NCI-H146 (cell line): Measurements from ENCODE around the gene DHCR24.

Experiments
- DNase-seq: peaks from one replicate; lab custom pipeline; 2025; lab: John Stamatoyannopoulos, UW

Gene DHCR24

GRCh38 chr1:54800899-54801759, 85.9 kb downstream of the DHCR24 start, which contains the start of gene TTC22:
Gene TTC22, minus strand, starts transcription at chr1:54801323. Its CDS starts 160 bp downstream, at chr1:54801163.
- DNase-seq, result peak; percentile 68

GRCh38 chr1:54800041-54800898, 86.7 kb downstream of the DHCR24 start:
- no peak for DNase-seq
